ENCODE results near the gene ACOT8. TPM values are rescaled to one million over a fixed set of nuclear protein-coding genes. Genes with fewer than 3 reads are reported as not detected.

Gene ACOT8
- total RNA-seq, 3 donors from 2014 or later (not counting 1 experiment from before 2014, with no cell fraction given), result 30.5 to 35.4 (median 31.7) TPM

DNA sequence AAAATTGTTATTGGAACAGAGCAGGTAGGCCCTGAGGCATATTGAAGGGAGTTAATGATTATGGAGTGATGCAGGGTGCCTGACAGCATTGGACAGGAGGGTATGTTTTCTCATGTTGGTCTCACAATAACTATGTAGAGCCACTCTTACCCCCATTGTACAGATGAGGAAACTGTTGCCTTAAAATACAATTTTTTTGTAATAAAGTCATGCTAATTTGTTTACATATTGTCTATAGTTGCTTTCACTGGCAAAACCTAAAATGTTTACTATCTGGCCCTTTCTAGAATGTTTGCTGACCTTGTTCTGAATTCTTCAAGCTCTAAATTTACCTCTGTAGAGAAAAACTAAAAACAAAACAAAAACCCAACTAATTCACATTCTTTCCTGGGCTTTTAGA, 5.7 kb downstream of the ACOT8 start:
- Mint-ChIP-seq H3K27me3 (ENCODE audit: low read depth in 2 of 2) (no peaks in the 10 kb centered on the region), H3K27ac (no peak overlapping the region), H3K36me3 (no peaks in the 10 kb centered on the region), H3K9me3 (no peaks in the 10 kb centered on the region), H3K4me1 (peaks cover 14 to 27% of the 10 kb centered on the region in 2 donors), H3K4me3 (no peak overlapping the region)
- H3K27me3 ChIP-seq (ENCODE audit: control insufficient read depth, insufficient read depth, low read length), result no peaks in the 10 kb centered on the region
- H3K9me3 ChIP-seq (ENCODE audit: control insufficient read depth, insufficient read depth, low read length), result no peaks in the 10 kb centered on the region
- no peak overlapping the region for H3K27ac ChIP-seq (ENCODE audit: low read length)
- intact Hi-C loops (cut with micrococcal nuclease), result no loop called here
- H3K4me3 ChIP-seq (ENCODE audit: low read length), result no peak overlapping the region
- ATAC-seq (no peak), DNase-seq (no peak)
- peaks cover 17% of the 10 kb centered on the region for H3K4me1 ChIP-seq (ENCODE audit: control insufficient read depth, insufficient read depth, low read length)
- H3K36me3 ChIP-seq (ENCODE audit: control insufficient read depth, insufficient read depth, low read length), result peaks cover 37% of the 10 kb centered on the region
- TF ChIP-seq, protein P1, sequence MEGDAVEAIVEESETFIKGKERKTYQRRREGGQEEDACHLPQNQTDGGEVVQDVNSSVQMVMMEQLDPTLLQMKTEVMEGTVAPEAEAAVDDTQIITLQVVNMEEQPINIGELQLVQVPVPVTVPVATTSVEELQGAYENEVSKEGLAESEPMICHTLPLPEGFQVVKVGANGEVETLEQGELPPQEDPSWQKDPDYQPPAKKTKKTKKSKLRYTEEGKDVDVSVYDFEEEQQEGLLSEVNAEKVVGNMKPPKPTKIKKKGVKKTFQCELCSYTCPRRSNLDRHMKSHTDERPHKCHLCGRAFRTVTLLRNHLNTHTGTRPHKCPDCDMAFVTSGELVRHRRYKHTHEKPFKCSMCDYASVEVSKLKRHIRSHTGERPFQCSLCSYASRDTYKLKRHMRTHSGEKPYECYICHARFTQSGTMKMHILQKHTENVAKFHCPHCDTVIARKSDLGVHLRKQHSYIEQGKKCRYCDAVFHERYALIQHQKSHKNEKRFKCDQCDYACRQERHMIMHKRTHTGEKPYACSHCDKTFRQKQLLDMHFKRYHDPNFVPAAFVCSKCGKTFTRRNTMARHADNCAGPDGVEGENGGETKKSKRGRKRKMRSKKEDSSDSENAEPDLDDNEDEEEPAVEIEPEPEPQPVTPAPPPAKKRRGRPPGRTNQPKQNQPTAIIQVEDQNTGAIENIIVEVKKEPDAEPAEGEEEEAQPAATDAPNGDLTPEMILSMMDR (IDR thresholded peaks at IDR 0.05), result no peak

DNA sequence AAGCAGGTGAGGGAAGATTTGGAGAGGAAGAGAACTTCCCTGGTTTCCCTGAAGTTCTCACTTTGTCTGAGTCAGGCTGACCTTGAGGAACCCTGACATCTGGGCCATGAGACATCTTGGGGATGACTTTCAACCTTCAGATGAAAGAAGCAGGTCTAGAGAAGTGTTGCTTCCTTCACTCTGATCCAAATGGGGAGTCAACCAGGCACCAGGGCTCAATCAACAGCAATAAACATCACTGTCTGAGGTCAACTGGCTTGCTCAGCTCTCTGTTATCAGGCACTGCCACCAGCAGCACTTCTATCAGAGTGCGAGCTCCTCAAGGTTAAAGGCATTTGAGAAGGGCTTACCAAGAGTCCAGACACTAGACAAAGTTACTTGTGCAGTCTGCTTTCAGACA, 6.3 kb downstream of the ACOT8 start:
- no peak overlapping the region for H3K27ac Mint-ChIP-seq
- no peaks in the 10 kb centered on the region for H3K27me3 Mint-ChIP-seq (ENCODE audit: low read depth in 2 of 2)
- H3K36me3 Mint-ChIP-seq, result no peaks in the 10 kb centered on the region
- H3K4me3 Mint-ChIP-seq, result no peak overlapping the region
- Histone ChIP-seq H3K4me1 (ENCODE audit: control insufficient read depth, insufficient read depth, low read length) (peaks cover 11% of the 10 kb centered on the region), H3K27ac (ENCODE audit: low read length) (no peak overlapping the region), H3K27me3 (ENCODE audit: control insufficient read depth, insufficient read depth, low read length) (no peaks in the 10 kb centered on the region), H3K9me3 (ENCODE audit: control insufficient read depth, insufficient read depth, low read length) (no peaks in the 10 kb centered on the region), H3K36me3 (ENCODE audit: control insufficient read depth, insufficient read depth, low read length) (peaks cover 42% of the 10 kb centered on the region), H3K4me3 (ENCODE audit: low read length) (no peak overlapping the region)
- 67% methylated on average over 1 of the region's 1 CpG for WGBS (ENCODE audit: insufficient coverage)
- TF ChIP-seq, protein P1 (IDR thresholded peaks at IDR 0.05), result no peak
- intact Hi-C loops (cut with micrococcal nuclease), result no loop called here
- no peak for ATAC-seq
- peaks cover 11 to 21% of the 10 kb centered on the region in 2 donors for H3K4me1 Mint-ChIP-seq
- H3K9me3 Mint-ChIP-seq, result no peaks in the 10 kb centered on the region
- DNase-seq, result no peak

DNA sequence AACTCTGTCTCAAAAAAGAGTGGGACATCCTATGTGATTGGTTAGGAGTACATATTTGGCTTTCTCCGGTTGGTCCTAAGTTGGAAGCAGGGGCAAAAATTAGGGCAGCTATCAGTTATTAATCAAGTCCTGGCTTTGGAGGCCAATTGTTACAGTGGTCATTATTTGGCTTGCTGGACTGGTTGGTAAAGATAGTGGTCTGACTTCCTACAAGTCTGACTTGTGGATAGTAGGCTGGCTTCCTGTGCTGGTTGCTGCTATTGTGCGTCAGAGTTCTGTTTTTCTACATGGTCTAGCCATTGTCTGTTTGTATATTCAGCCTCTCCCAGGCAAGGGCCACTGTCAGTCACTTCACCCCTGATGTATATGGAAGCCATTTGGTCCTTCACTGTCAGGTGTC, 7.0 kb downstream of the ACOT8 start:
- Histone ChIP-seq H3K9me3 (ENCODE audit: control insufficient read depth, insufficient read depth, low read length) (no peaks in the 10 kb centered on the region), H3K4me1 (ENCODE audit: control insufficient read depth, insufficient read depth, low read length) (peaks cover 6% of the 10 kb centered on the region), H3K4me3 (ENCODE audit: low read length) (no peak overlapping the region), H3K27me3 (ENCODE audit: control insufficient read depth, insufficient read depth, low read length) (no peaks in the 10 kb centered on the region), H3K36me3 (ENCODE audit: control insufficient read depth, insufficient read depth, low read length) (peaks cover 48% of the 10 kb centered on the region), H3K27ac (ENCODE audit: low read length) (no peak overlapping the region)
- Mint-ChIP-seq H3K4me1 (peaks cover 11 to 18% of the 10 kb centered on the region in 2 donors), H3K36me3 (no peaks in the 10 kb centered on the region), H3K27ac (no peak overlapping the region), H3K9me3 (no peaks in the 10 kb centered on the region), H3K27me3 (ENCODE audit: low read depth in 2 of 2) (no peaks in the 10 kb centered on the region), H3K4me3 (no peak overlapping the region)
- 100% methylated on average over 2 of the region's 2 CpGs for WGBS (ENCODE audit: insufficient coverage)
- no peak for DNase-seq
- intact Hi-C loops (cut with micrococcal nuclease), result no loop called here
- TF ChIP-seq, protein P1 (IDR thresholded peaks at IDR 0.05), result no peak
- no peak for ATAC-seq

DNA sequence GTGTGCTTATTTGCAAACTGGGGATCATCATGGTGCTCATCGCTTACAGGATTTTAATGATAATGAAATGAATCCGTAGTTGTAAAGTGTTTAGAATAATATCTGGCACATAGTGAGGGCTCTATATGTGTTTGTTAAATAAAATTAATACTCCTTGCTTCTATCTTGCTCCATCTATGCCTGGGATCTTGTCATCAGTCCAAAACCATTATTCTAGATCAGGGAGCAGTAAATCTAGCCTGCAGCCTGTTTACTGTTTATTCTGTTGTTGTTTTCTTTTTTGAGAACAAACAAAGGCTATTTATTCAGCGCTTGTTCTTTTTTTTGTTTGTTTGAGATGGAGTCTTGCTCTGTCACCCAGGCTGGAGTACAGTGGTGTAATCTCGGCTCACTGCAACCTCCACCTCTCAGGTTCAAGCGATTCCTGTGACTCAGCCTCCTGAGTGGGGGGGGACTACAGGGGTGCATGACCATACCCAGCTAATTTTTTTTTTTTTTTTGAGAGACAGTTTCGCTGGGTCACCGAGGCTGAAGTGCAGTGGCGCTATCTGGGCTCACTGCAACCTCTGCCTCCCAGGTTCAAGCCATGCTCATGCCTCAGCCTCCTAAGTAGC, 8.1 kb downstream of the ACOT8 start:
- TF ChIP-seq, protein P1 (IDR thresholded peaks at IDR 0.05), result no peak
- ATAC-seq (no peak), DNase-seq (no peak)
- Mint-ChIP-seq H3K27me3 (ENCODE audit: low read depth in 2 of 2) (no peaks in the 10 kb centered on the region), H3K27ac (no peak overlapping the region), H3K36me3 (no peaks in the 10 kb centered on the region), H3K4me1 (peaks cover 11 to 14% of the 10 kb centered on the region in 2 donors), H3K9me3 (no peaks in the 10 kb centered on the region), H3K4me3 (no peak overlapping the region)
- intact Hi-C loops (cut with micrococcal nuclease), result no loop called here
- H3K4me3 ChIP-seq (ENCODE audit: low read length), result no peak overlapping the region
- H3K36me3 ChIP-seq (ENCODE audit: control insufficient read depth, insufficient read depth, low read length), result peaks cover 50% of the 10 kb centered on the region
- H3K27ac ChIP-seq (ENCODE audit: low read length), result no peak overlapping the region
- WGBS (ENCODE audit: insufficient coverage), result 100% methylated on average over 7 of the region's 8 CpGs
- H3K4me1 ChIP-seq (ENCODE audit: control insufficient read depth, insufficient read depth, low read length), result no peaks in the 10 kb centered on the region
- no peaks in the 10 kb centered on the region for H3K27me3 ChIP-seq (ENCODE audit: control insufficient read depth, insufficient read depth, low read length)
- no peaks in the 10 kb centered on the region for H3K9me3 ChIP-seq (ENCODE audit: control insufficient read depth, insufficient read depth, low read length)

All from natural killer cell (primary cell).